Mucosa of stomach (tissue), 1 donor: ENCODE results near the gene ZSCAN21.
"Not testable (repeated sequence)": the region's sequence is repeated elsewhere in the genome, so short reads cannot be mapped to it uniquely, and the experiment has no call there.

Experiments
- H3K27me3 ChIP-seq: one replicate; pipeline ENCODE4 v1.7.0; 2013; ENCODE audit warnings: mild to moderate bottlenecking, low read length; ENCODE audit not compliant: control insufficient read depth, insufficient read depth
- H3K36me3 ChIP-seq: one replicate; pipeline ENCODE4 v1.7.0; 2013; ENCODE audit warnings: low read length; ENCODE audit not compliant: control insufficient read depth, insufficient read depth
- H3K4me1 ChIP-seq: one replicate; pipeline ENCODE4 v1.7.0; 2013; ENCODE audit warnings: mild to moderate bottlenecking, low read length; ENCODE audit not compliant: control insufficient read depth, insufficient read depth
- H3K4me3 ChIP-seq: one replicate; pipeline ENCODE4 v1.7.0; 2013; ENCODE audit warnings: low read length
- H3K9ac ChIP-seq: one replicate; pipeline ENCODE4 v1.7.0; 2013; ENCODE audit warnings: mild to moderate bottlenecking, low read length, moderate library complexity
- H3K9me3 ChIP-seq: one replicate; pipeline ENCODE4 v1.7.0; 2013; ENCODE audit warnings: mild to moderate bottlenecking, low read length, moderate library complexity; ENCODE audit not compliant: control insufficient read depth
- donor health status: Pancreatic carcinoma.

The ZSCAN21 gene

GRCh38 chr7:100049441-100050291, at the start of gene ZSCAN21:
Gene ZSCAN21 (plus strand): TSS chr7:100049774. CDS start chr7:100057007, 7,233 bp downstream.
- no peaks in the 10 kb centered on the region for H3K36me3 ChIP-seq
- H3K9ac ChIP-seq: peak within 1 kb of the TSS; percentile 75
- H3K27me3 ChIP-seq: no peaks in the 10 kb centered on the region
- H3K4me3 ChIP-seq: peak within 1 kb of the TSS; percentile 3
- H3K9me3 ChIP-seq: no peaks in the 10 kb centered on the region
- H3K4me1 ChIP-seq: peaks cover 16% of the 10 kb centered on the region

- Histone ChIP-seq H3K27me3 (no peaks in the 10 kb centered on the region), H3K36me3 (no peaks in the 10 kb centered on the region), H3K9ac (peak overlapping the region; percentile 1), H3K4me1 (peaks cover 51% of the 10 kb centered on the region), H3K4me3 (no peak overlapping the region), H3K9me3 (no peaks in the 10 kb centered on the region)
These were observed 49.3 kb upstream of the ZSCAN21 start for GRCh38 chr7:100000239-100000638.

- Histone ChIP-seq H3K36me3 (no peaks in the 10 kb centered on the region), H3K4me1 (peaks cover 43% of the 10 kb centered on the region), H3K27me3 (no peaks in the 10 kb centered on the region), H3K9me3 (no peaks in the 10 kb centered on the region), H3K4me3 (no peak overlapping the region), H3K9ac (peak overlapping the region; percentile 5)
These were observed 45.6 kb upstream of the ZSCAN21 start for GRCh38 chr7:100003711-100004661.

GRCh38 chr7:100007887-100008286, 41.7 kb upstream of the ZSCAN21 start:
- Histone ChIP-seq H3K9ac (no peak overlapping the region), H3K9me3 (no peaks in the 10 kb centered on the region), H3K27me3 (no peaks in the 10 kb centered on the region), H3K4me3 (no peak overlapping the region), H3K36me3 (no peaks in the 10 kb centered on the region), H3K4me1 (peaks cover 43% of the 10 kb centered on the region)

- H3K4me1 ChIP-seq: peaks cover 42% of the 10 kb centered on the region
These were observed 41.0 kb upstream of the ZSCAN21 start for GRCh38 chr7:100008525-100008924.

GRCh38 chr7:100009952-100010351, 39.6 kb upstream of the ZSCAN21 start:
- not testable (repeated sequence) for H3K9me3 ChIP-seq

More at GRCh38 chr7:100008525-100008924, 41.0 kb upstream of the ZSCAN21 start:
- H3K36me3 ChIP-seq: no peaks in the 10 kb centered on the region
- no peaks in the 10 kb centered on the region for H3K27me3 ChIP-seq
- H3K4me3 ChIP-seq: no peak overlapping the region
- H3K9ac ChIP-seq: peak overlapping the region; percentile 29
- no peaks in the 10 kb centered on the region for H3K9me3 ChIP-seq

GRCh38 chr7:100010901-100011300, 38.7 kb upstream of the ZSCAN21 start:
- H3K4me1 ChIP-seq: peaks cover 34% of the 10 kb centered on the region
- H3K27me3 ChIP-seq: no peaks in the 10 kb centered on the region
- no peaks in the 10 kb centered on the region for H3K9me3 ChIP-seq
- H3K4me3 ChIP-seq: no peak overlapping the region
- H3K9ac ChIP-seq: no peak overlapping the region
- H3K36me3 ChIP-seq: peaks cover under 1% of the 10 kb centered on the region

More at GRCh38 chr7:100009952-100010351, 39.6 kb upstream of the ZSCAN21 start:
- peaks cover 33% of the 10 kb centered on the region for H3K4me1 ChIP-seq
- H3K36me3 ChIP-seq, H3K4me3 ChIP-seq, H3K9ac ChIP-seq, H3K27me3 ChIP-seq: not testable (repeated sequence)

GRCh38 chr7:100011516-100011915, 38.1 kb upstream of the ZSCAN21 start:
- no peak overlapping the region for H3K9ac ChIP-seq
- H3K4me1 ChIP-seq: peaks cover 36% of the 10 kb centered on the region
- H3K9me3 ChIP-seq: no peaks in the 10 kb centered on the region
- no peak overlapping the region for H3K4me3 ChIP-seq
- H3K36me3 ChIP-seq: peaks cover 6% of the 10 kb centered on the region
- H3K27me3 ChIP-seq: no peaks in the 10 kb centered on the region

- H3K4me1 ChIP-seq: peaks cover 42% of the 10 kb centered on the region
- H3K27me3 ChIP-seq, H3K4me3 ChIP-seq, H3K9ac ChIP-seq, H3K36me3 ChIP-seq, H3K9me3 ChIP-seq: not testable (repeated sequence)
These were observed 36.9 kb upstream of the ZSCAN21 start for GRCh38 chr7:100012385-100013327.

- Histone ChIP-seq H3K9me3 (no peaks in the 10 kb centered on the region), H3K36me3 (peaks cover 8% of the 10 kb centered on the region), H3K4me1 (peaks cover 43% of the 10 kb centered on the region), H3K9ac (no peak overlapping the region), H3K4me3 (no peak overlapping the region), H3K27me3 (no peaks in the 10 kb centered on the region)
These were observed 36.3 kb upstream of the ZSCAN21 start for GRCh38 chr7:100013328-100013676.
